Epidermal melanocyte (primary cell): Measurements from ENCODE around the gene SMAD5.

Experiments
- DNase-seq: peaks from one replicate; pipeline ENCODE4 v3.0.0; 2011; ENCODE audit warnings: low spot score; ENCODE audit not compliant: insufficient read length

SMAD5 gene

DNA sequence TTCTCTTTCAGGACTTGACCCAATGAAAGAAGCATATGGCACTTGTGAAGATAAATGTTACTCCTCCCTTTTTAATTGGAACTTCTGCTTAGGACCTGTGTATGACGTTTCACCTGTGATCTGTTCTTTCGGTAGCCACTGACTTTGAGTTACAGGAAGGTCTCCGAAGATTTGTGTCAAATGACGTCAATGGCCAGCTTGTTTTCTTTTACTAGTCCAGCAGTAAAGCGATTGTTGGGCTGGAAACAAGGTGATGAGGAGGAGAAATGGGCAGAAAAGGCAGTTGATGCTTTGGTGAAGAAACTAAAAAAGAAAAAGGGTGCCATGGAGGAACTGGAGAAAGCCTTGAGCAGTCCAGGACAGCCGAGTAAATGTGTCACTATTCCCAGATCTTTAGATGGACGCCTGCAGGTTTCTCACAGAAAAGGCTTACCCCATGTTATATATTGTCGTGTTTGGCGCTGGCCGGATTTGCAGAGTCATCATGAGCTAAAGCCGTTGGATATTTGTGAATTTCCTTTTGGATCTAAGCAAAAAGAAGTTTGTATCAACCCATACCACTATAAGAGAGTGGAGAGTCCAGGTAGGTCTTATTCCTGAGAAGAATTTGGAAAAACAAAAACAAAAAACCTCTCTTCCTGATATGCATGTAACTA lies 21.1 kb downstream of the SMAD5 start:
- no peak for DNase-seq

DNA sequence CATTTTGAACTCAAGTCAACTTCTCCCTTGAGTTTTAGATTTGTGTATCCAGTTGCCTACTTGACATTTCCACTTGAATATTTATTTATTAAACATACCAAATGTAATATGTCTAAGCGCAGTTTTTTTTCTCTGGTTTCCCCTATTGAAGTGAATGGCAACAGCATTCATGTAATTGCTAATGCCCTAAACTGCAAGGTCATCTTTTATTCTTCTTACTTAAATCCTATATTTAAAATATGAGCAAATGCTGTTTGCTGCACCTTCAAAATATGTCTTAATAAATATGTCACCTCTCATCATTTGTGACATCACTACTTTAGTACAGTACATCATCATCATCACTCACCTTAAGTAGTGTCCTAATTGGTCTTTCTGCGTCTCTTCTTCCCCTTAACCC lies 22.4 kb downstream of the SMAD5 start:
- DNase-seq: no peak

DNA sequence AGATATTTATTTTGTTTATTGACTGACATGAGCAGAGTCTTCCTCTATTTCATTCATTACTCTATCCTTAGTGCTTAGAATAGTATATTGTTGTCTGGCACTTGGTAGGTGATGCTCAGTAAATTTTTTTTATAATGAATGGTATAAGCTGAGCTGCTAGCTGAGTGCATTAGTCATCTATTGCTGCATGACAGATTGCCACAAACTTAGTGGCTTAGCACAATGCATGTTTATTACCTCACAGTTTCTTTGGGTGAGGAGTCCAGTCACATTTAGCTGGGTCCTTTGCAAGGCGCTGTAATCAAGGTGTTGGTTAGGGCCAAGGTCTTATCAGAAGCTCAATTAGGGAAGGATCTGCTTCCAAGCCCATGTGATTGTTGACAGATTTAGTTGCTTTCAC lies 23.1 kb downstream of the SMAD5 start:
- no peak for DNase-seq

- no peak for DNase-seq
Observed at GRCh38 chr5:136157514-136157913, 24.9 kb downstream of the SMAD5 start.

GRCh38 chr5:136159457-136159856 lies 26.8 kb downstream of the SMAD5 start:
- no peak for DNase-seq

- no peak for DNase-seq
Observed at GRCh38 chr5:136162008-136162407, 29.4 kb downstream of the SMAD5 start.

- no peak for DNase-seq
Observed at GRCh38 chr5:136164226-136164625, 31.6 kb downstream of the SMAD5 start.

GRCh38 chr5:136166909-136167308 lies 34.3 kb downstream of the SMAD5 start:
- DNase-seq: no peak

- no peak for DNase-seq
Observed at GRCh38 chr5:136169218-136169617, 36.6 kb downstream of the SMAD5 start.

DNA sequence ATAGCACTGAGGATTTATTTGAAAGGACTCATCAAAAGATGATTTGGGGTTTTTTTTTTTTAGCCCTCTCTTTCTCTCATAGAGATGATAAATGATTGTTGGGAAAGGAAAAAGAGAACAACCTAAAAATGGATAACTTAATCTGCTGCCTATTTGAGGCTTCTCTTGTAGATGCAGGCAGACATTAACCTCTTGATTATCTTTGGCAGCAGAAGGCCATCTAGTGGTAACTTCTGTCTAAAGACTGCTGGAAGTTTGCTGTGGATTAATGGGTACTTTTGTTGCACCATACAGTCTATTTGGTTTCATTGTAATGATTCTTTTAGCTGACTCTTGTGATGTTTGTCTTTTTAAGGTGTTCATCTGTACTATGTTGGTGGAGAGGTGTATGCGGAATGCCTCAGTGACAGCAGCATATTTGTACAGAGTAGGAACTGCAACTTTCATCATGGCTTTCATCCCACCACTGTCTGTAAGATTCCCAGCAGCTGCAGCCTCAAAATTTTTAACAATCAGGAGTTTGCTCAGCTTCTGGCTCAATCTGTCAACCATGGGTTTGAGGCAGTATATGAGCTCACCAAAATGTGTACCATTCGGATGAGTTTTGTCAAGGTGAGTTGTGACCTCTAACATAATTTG lies 41.5 kb downstream of the SMAD5 start:
- DNase-seq: no peak

DNA sequence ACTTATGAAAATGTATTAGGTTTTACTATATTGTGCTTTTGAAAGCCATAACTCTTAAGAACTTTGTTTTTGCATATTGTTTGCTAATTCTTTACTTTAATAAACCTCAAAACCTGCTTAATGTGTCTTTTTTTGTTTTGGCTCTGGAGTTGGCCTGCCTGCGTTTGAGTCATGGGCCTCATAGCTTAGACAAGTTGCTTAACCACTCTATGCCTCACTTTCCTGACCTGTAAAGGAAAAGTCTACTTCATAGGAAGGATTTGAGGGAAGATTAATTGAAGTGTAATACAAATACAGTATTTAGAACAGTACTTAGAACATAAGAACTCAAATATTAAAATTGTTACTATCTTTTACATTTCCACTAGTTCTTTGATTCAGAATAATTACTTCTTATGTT lies 50.0 kb downstream of the SMAD5 start:
- no peak for DNase-seq

DNA sequence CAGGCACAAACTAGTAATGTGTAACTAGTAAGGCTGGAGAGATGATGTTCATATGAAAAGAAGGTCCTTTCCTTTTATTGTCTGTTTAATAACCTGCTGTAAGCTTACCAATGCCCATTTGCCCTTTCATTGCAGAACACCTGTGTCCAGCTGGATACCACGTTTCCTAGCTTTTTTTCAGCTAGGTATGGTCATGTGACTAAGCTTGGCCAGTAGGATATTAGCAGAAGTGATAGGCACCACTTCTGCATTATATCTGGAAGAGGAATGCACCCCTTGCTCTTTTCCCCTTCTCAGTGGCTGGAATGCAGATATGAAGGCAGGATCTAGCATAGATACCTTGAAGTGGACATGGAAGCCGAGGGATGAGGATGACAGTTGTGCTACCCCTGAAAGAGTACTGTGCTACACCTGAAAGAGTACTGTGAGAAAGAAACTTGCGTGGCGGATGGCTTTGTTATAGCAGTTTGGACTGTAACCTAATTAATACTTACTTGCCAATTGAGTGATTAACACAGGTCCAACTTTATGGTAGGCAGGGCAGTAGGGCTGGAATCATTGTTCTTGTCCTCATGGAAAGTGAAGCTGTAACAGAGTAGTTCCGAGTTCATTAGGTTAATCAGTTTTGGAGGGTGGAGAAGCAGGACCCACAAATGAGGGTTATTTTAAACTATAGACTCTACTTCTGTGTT lies 53.5 kb downstream of the SMAD5 start:
- no peak for DNase-seq

DNA sequence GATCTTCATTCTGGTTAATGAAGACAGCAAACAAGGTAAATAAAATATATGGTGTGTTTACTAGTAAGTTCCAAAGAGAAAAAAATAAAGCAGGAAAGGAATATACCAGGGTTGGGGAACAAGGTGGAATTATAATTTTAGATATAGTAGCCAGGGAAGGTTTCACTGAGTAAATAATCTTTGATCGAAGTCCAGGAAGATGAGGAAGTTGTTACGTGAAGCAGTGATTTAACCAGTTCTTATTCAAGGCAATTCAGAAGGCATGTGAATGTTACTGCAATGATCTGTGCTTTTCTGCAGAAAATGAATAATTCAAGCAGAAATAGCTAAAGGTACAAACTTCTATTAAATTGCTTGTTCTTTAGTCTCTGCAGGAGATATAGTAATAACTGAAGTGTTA lies 54.2 kb downstream of the SMAD5 start:
- DNase-seq: no peak

GRCh38 chr5:136188859-136189258 lies 56.2 kb downstream of the SMAD5 start:
- DNase-seq: no peak

DNA sequence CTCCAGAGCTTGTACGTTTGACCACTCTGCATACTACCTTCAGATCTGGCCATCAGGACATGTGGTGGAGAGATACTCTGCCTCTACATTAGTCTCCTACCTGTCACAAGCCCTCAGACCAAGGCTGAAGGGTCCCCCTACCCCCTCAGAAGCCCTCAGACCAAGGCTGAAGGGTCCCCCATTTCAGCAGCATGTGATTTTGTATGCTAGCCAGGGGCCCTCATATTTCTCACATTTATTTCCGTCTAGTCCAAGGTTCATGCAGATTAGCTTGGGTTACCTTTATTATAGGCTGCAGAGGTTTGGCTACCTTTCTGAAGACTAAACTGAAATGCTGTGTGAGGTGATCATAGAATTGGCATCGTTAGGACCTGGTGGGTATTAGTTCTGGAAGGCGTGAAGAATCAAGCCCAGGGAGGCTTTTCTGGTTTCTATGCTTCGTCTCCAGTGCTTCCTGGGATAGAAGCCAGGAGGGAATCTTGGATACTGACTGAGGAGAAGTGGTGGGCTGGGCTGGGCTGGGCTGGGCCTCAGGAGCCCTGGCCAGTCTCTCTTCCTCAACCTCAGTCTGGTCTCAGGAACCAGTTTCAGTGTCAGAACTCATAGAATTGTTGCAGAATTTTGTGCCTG lies 57.6 kb downstream of the SMAD5 start:
- no peak for DNase-seq

- no peak for DNase-seq
Observed at GRCh38 chr5:136190904-136191303, 58.3 kb downstream of the SMAD5 start.

DNA sequence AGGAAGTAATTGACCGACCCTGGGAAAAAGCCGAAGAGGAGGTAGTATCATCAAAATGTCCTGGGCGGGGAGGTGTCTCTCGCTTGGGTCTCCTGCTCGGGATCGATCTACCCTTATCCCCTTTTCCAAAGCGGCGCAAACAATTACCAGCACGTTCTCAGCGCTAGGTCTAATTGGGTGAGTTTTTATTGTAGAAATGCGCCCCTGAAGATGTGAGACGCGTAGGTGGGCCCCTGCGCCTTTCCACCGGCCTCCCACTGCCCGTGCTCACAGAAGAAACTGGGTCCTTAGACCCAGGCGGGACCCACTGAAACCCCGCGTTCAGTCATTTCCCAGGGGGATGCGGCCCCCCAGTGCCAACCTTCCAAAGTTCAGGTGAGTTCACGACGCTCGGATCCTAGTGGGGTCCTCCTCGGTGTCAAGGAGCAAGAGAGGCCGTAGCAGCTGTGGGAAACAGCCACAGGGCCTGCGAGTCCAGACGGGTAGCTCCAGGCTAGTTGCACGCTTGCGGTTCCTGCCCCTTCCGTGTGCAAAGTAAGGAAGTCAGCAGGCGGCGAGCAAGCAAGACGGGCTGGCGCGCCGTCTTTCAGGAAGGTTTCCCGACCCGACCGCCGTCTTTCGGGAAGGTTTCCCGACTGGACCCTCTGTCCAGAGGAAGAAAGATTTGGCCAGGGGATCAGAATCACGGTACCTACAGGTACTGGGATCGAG lies 58.8 kb downstream of the SMAD5 start:
- DNase-seq: no peak

- no peak for DNase-seq
Observed at GRCh38 chr5:136192015-136192525, 59.4 kb downstream of the SMAD5 start.

DNA sequence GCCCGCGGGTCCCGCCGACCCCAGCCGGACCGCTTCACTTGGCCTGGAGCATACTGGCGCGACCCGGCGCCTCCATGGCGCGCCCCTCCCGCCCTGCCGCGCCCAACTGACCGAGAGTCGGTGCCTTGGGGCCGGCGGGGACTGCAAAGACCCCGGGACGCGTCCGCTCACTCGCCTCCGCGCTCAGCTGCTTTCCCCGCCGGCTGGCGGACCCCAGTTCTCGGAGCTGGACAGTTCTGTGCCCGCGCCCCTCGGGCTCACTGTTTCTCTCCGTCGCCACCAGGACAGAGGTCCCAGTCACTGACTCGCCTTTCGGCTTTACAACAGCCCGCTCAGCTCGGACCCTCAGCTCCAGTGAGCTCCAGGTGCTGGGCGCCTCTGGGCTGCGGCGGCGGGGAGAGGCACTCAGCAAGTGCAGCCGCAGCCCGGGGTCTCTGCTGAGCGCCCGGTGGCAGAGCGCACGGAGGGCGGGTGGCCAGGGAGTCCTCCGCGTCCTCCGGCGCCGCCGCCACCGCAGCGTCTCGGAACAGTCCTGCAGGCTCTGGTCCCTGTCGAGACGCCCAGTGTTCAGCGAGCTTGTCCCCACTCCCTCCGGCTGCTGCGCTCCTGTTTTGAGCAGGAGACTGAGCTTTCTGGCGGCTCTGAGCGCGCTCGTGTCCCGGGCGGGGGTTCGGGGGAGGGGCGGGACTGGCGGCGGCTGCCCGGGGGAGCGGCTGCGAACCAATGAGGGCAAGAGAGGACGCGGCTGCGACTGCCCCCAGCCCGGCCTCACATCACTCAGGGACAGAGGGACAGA lies 60.1 kb downstream of the SMAD5 start, which contains the start of gene SMIM32:
Gene SMIM32 (minus strand): TSS at position 637 of the 796 bp plus-strand sequence. CDS start 638 bp downstream, outside the sequence.
- DNase-seq: no peak

DNA sequence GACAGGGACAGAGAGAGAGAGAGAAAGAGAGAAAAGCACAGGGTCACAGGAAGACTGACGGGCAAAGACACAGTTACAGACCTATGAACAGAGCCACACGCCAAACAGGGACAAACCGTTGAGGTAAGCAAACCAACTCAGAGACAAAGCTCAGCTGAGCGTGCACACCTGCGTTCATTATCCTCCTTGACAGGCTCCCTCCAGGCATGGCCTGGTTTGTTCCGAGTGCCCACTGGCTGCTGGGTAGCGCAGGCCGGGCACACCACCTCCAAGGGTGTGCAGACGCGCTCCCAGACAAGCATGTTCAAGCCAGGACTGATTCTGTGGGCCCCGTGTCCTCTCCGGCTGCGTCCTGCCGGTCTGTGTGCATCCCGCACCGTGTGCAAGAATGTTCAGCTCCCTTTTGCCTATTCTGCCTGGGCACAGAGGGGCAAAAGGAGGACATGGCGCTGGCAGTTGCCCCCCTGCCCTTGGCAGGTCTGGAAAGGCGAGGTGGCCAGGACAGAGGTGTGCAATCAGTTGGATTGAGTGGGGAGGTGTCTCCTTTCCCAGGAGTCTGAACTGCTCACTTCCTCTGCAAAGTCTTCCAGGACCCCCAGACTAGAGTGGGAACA lies 60.8 kb downstream of the SMAD5 start:
- DNase-seq: no peak
